HG03354 (cell line): ENCODE data around the gene PATL2.
"Not testable (repeated sequence)": the region's sequence is repeated elsewhere in the genome, so short reads cannot be mapped to it uniquely, and the experiment has no call there.

Experiments
- ATAC-seq: cut with Tn5 transposase; IDR thresholded peaks from one replicate; pipeline ENCODE4 v1.9.1; 2021; ENCODE audit warnings: mild to moderate bottlenecking; ENCODE audit not compliant: unreplicated experiment, poor library complexity, severe bottlenecking

PATL2 gene

GRCh38 chr15:44695294-44695693 lies 15.8 kb downstream of the PATL2 start:
- ATAC-seq: no peak

GRCh38 chr15:44694416-44694815 lies 16.7 kb downstream of the PATL2 start:
- no peak for ATAC-seq

- ATAC-seq: no peak
Observed at GRCh38 chr15:44692659-44693058, 18.5 kb downstream of the PATL2 start.

- ATAC-seq: not testable (repeated sequence)
Observed at GRCh38 chr15:44690245-44690644, 20.9 kb downstream of the PATL2 start.

- ATAC-seq: not testable (repeated sequence)
Observed at GRCh38 chr15:44689318-44689717, 21.8 kb downstream of the PATL2 start.

- not testable (repeated sequence) for ATAC-seq
Observed at GRCh38 chr15:44682809-44683682, 28.1 kb downstream of the PATL2 start.

- ATAC-seq: no peak
Observed at GRCh38 chr15:44682211-44682610, 28.9 kb downstream of the PATL2 start.

- peak; percentile 52 for ATAC-seq
Observed at GRCh38 chr15:44676676-44677075, 34.4 kb downstream of the PATL2 start.

- ATAC-seq: no peak
Observed at GRCh38 chr15:44675911-44676310, 35.2 kb downstream of the PATL2 start.

- ATAC-seq: no peak
Observed at GRCh38 chr15:44673639-44674038, 37.5 kb downstream of the PATL2 start.

- no peak for ATAC-seq
Observed at GRCh38 chr15:44670087-44670950, 40.8 kb downstream of the PATL2 start.

GRCh38 chr15:44668921-44669320 lies 42.2 kb downstream of the PATL2 start:
- no peak for ATAC-seq

- ATAC-seq: no peak
Observed at GRCh38 chr15:44667039-44667360, 44.1 kb downstream of the PATL2 start.

- peak; percentile 20 for ATAC-seq
Observed at GRCh38 chr15:44666210-44667038, 44.7 kb downstream of the PATL2 start.

- peak; percentile 82 for ATAC-seq
Observed at GRCh38 chr15:44663410-44664308, 47.5 kb downstream of the PATL2 start, which contains the start of gene SPG11. Gene SPG11, minus strand, starts transcription at chr15:44663662. Its CDS starts 15 bp downstream, at chr15:44663647.

GRCh38 chr15:44662478-44663409 lies 48.4 kb downstream of the PATL2 start:
- ATAC-seq: peak; percentile 57

GRCh38 chr15:44661576-44661975 lies 49.5 kb downstream of the PATL2 start:
- ATAC-seq: no peak

GRCh38 chr15:44659056-44659455 lies 52.1 kb downstream of the PATL2 start:
- no peak for ATAC-seq
